ENCODE data around the gene ODF2.

Gene ODF2

GRCh38 chr9:128455849-128456612 lies at the start of gene ODF2:
Gene ODF2 (plus strand): TSS chr9:128456006. CDS start chr9:128456092, 86 bp downstream.
- TF ChIP-seq, protein P1, sequence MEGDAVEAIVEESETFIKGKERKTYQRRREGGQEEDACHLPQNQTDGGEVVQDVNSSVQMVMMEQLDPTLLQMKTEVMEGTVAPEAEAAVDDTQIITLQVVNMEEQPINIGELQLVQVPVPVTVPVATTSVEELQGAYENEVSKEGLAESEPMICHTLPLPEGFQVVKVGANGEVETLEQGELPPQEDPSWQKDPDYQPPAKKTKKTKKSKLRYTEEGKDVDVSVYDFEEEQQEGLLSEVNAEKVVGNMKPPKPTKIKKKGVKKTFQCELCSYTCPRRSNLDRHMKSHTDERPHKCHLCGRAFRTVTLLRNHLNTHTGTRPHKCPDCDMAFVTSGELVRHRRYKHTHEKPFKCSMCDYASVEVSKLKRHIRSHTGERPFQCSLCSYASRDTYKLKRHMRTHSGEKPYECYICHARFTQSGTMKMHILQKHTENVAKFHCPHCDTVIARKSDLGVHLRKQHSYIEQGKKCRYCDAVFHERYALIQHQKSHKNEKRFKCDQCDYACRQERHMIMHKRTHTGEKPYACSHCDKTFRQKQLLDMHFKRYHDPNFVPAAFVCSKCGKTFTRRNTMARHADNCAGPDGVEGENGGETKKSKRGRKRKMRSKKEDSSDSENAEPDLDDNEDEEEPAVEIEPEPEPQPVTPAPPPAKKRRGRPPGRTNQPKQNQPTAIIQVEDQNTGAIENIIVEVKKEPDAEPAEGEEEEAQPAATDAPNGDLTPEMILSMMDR (conservative IDR thresholded peaks at IDR 0.05; ENCODE audit: low read depth), result no peak
- peak; percentile 100 for DNase-seq (ENCODE audit: low spot score)
- CTCF ChIA-PET, result interaction anchor here (0.9 to 1.1 kb wide), 2 partner anchors 17 to 36 kb away, joined by 4 to 8 read pairs; no protein-coding TSS in a partner anchor
- POLR2A ChIA-PET (ENCODE audit: low non-redundant PET), result interaction anchor here (0.5 kb wide), 1 partner anchor 75 kb away, joined by 9 read pairs; no protein-coding TSS in a partner anchor
- peak within 1 kb of the TSS; percentile 91 for H3K27ac ChIP-seq

DNA sequence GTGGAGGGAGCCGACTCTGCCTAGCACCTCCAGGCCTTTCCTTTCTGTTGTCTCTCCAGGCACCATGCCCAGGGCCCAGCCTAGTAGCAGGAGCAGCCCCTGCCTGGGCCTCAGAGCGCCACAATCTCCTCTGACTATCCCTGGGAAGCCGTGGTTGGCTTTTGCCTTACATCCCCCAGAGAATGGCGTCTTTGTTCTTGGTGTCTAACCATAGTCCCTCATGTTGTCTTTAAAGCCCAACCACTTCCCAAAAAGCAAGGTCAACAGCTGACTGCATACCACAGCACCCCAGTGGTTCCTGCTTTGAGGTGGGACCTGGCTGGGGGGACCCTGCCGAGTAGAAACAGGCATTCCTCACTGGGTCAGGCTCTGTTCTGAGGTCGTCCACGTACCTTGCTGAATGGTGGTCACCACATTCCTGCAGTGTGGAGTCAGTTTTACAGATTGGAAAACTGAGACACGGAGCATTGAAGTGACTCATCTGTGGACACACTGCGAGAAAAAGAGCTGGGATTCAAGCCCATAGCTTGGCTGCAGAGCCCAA lies 48.9 kb upstream of the ODF2 start:
- no peak for DNase-seq (ENCODE audit: low spot score)
- TF ChIP-seq, protein P1 (conservative IDR thresholded peaks at IDR 0.05; ENCODE audit: low read depth), result no peak
- CTCF ChIA-PET, result interaction anchor here (1.3 kb wide), 1 partner anchor 13 kb away, joined by 5 read pairs; no protein-coding TSS in a partner anchor
- H3K27ac ChIP-seq, result no peak overlapping the region
- POLR2A ChIA-PET (ENCODE audit: low non-redundant PET), result no interaction called here

DNA sequence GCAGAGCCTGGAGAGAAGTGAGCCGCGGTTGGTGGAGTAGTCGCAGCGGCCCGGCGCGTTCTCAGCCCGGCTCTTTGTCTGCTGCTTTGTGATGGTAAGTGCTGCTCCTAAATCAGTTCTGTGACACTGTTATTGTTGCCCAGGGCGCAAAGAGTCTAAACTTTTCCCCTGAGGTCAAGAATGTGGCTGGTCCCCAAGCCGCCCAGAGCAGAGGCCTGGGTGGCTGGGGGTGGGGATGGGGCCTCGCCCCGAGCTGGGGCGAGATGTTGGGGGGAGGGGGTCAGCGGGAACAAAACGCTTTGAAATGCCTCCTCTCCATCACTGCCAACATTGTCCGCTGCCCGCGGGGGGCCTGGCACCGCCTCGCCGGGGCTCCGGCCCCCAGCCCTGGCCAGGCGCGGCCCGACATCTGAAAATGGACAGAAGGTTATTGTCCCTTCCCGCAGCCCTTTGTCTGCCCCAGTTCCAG lies 46.8 kb upstream of the ODF2 start:
- ChIA-PET POLR2A (ENCODE audit: low non-redundant PET) (no interaction called here), CTCF (no interaction called here)
- TF ChIP-seq, protein P1 (conservative IDR thresholded peaks at IDR 0.05; ENCODE audit: low read depth), result no peak
- DNase-seq (ENCODE audit: low spot score), result no peak
- H3K27ac ChIP-seq, result no peak overlapping the region

DNA sequence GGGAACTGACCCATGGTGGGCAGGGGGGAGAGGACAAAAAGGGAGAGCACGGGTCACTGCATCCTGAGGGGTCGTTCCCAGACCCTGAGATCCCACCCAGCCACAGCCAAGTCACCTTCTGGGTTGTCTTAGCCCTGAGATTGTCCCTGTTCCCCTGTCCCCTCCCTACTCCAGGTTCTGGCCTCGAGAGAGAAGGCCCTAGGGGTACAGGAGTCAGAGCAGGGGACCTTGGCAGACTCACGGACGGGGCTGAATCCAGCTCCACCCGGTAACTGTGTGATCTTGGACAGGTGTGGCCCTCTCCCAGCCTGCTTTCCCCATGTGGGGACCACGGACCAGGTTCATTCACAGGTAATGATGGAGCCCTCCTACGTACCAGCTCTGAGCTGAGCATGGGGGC lies 46.4 kb upstream of the ODF2 start:
- ChIA-PET POLR2A (ENCODE audit: low non-redundant PET) (interaction anchor here (0.6 kb wide), 1 partner anchor 133 kb away, joined by 4 read pairs; no protein-coding TSS in a partner anchor), CTCF (interaction anchor here (0.7 to 1.1 kb wide), 2 partner anchors 11 to 88 kb away, joined by 3 to 4 read pairs; partner anchors contain the start of gene CERCAM)
- no peak for DNase-seq (ENCODE audit: low spot score)
- TF ChIP-seq, protein P1 (conservative IDR thresholded peaks at IDR 0.05; ENCODE audit: low read depth), result no peak
- no peak overlapping the region for H3K27ac ChIP-seq

DNA sequence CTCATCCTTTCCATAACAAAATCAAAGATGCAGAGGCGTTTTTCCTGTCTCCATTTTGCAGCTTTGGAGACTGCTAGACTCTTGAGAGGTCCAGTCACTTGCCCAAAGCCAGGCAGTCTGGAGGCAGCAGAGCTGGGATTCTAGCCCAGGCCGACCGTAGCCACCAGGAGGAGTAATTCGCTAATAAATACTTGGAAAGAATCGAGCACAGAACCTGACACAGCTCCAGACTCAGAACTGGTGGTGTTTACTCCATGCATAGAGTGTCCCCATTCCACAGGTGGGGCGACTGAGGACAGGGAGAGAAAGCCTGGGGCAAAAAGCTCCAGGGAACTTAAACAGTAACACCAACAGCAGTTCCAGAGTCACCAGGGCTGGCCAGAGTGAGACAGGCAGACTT lies 45.8 kb upstream of the ODF2 start:
- ChIA-PET POLR2A (ENCODE audit: low non-redundant PET) (interaction anchor here (0.6 kb wide), 1 partner anchor 132 kb away, joined by 4 read pairs; no protein-coding TSS in a partner anchor), CTCF (interaction anchor here (0.6 to 3.4 kb wide), 4 partner anchors 11 to 89 kb away, joined by 3 to 33 read pairs (median 4); partner anchors contain the start of gene CERCAM)
- H3K27ac ChIP-seq, result no peak overlapping the region
- DNase-seq (ENCODE audit: low spot score), result no peak
- TF ChIP-seq, protein P1 (conservative IDR thresholded peaks at IDR 0.05; ENCODE audit: low read depth), result no peak

- TF ChIP-seq, protein P1 (conservative IDR thresholded peaks at IDR 0.05; ENCODE audit: low read depth), result no peak
- ChIA-PET CTCF (interaction anchor here (0.6 to 3.4 kb wide), 6 partner anchors 8 to 105 kb away, joined by 3 to 33 read pairs (median 4); no protein-coding TSS in a partner anchor), POLR2A (ENCODE audit: low non-redundant PET) (interaction anchor here (0.5 kb wide), 1 partner anchor 355 kb away, joined by 3 read pairs; no protein-coding TSS in a partner anchor)
- no peak for DNase-seq (ENCODE audit: low spot score)
- no peak overlapping the region for H3K27ac ChIP-seq
Measured at GRCh38 chr9:128411364-128412119, 44.3 kb upstream of the ODF2 start.

Measured in RWPE1 (cell line).